ENCODE results near the gene EID3.

- no peak for TF ChIP-seq CTCF (IDR thresholded peaks at IDR 0.05)
- TF ChIP-seq EZH2 (IDR thresholded peaks at IDR 0.05; ENCODE audit: borderline replicate concordance, insufficient read depth, low read depth, low read length, poor library complexity, severe bottlenecking): no peak
These were observed 50.8 kb downstream of the EID3 start for GRCh38 chr12:104354167-104354867.

Data from B cell (primary cell).